Muscle of back (tissue), 11 donors: Measurements from ENCODE around the gene CAMSAP1. TPM values are rescaled to one million over a fixed set of nuclear protein-coding genes. Genes with fewer than 3 reads are reported as not detected.

Experiments
- DNase-seq, 3 donors: peaks; one replicate each; pipeline versions ENCODE4 v3.0.0 to v3.0.0-alpha.2; 2013
- polyA plus RNA-seq, 10 donors: library from polyadenylated mRNA; unstranded; fragments of 120-200 nt; gene quantifications; one replicate each; pipeline ENCODE4 v1.2.1, GENCODE V29; 2013; ENCODE audit not compliant: insufficient read length in 10 of 10

The CAMSAP1 gene
- polyA plus RNA-seq, 10 donors = 19.5 to 28.1 (median 24.0) TPM

DNA sequence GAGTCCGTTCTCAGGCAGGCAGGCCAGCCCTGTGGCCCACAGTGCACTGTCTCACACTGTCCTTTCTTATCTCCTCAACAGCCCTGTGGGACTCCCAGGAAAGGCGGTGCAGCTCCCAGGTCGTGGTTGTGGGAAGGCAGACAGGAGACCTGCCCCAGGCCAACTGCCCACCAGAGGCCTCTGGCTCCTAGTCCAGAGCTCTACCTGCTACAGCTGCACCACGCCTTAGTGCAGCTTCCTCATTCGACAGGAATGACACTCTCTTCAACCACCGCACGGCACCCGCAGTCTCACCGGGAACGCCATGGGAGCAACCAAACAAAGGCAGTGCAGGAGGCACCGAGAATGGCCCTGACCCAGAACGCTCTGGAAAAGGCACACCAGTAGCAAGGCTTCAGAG, 25.3 kb downstream of the CAMSAP1 start:
- DNase-seq = no peak

DNA sequence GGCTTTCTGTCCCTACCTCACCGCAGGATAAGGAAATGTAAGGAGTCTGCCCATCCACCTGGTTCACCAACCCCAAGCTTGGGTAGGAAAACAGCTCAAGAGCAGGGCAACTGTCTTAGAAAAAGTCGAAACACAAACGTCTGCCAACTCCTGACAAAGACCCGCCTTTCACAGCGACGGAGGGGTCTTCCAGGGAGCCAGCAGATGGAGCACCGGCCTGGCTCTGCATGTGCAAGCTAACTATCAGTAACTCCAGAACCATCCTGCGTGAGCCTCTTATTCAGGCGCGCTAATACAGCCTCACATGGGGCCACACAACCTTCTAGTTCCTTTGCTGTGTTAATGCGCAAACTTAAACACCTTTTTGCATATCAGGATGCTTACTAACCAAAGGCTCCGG, 26.9 kb downstream of the CAMSAP1 start:
- no peak for DNase-seq

DNA sequence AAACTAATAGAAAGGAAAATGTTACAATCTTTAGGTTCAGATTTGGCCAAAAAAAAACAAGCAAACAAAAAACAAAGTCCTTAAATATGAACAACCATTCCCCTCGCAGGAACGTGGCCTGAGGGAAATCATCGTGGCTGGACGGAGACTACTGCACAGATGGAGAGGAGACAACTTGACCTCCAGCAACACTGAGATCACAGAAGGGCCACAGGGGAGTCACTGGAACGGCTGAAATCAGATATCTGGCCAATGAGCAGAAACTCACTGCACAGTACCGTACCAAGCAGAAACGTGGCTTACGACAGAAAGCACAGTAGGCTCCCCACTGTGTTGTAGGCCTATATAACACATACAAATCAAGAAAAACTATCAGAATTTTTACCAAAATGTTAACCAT, 27.7 kb downstream of the CAMSAP1 start:
- DNase-seq = peak in 2 of 3 donors; percentile 32 to 61

DNA sequence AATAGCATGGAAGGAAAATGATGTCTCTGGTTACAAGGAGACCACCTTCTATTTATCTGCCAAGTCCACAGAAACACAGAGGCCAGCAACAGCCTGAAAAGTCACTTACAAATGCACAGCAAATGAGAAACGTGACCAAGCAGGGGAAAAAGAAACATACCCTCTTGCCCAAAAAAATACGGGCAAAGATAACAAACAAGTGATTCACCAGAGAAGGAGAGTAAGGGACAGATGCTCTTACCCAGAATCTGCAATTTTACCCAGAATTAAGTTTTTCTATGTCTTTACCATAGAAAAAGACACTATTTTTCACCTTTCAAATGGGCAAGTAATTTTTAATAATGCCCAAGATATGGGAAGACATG, 28.1 kb downstream of the CAMSAP1 start:
- no peak for DNase-seq

DNA sequence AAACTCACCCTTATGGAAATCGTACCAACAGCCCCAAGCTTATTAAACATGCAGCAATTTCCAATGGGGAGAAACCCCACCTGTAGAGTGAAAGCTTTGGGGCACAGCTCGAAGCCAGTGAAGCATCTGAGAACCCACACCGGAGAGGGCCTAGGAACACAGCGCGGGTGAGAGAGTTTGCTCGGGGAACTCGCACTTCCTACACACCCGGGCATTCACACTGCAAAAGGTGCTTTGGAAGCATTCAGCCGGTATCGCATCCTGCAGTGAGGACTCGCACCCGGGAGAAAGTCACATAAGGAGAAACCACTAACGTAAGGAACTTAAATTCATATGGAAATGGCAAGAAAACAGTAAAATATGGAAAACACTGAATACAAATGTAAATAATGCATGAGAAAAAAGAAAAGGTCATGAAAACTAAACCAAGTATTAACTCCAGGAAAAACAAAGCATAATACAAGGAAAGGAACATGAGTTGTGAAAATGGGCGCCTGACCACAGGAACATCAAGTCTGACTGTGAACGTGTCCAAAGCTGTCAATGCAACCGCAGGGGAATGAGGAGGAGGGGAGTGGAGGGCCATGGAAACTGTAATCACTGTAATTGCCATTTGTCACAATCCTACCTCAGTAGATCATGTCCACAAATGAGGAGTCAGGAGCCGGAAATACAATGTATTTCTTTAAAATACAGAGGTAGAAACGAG, 28.7 kb downstream of the CAMSAP1 start:
- no peak for DNase-seq

DNA sequence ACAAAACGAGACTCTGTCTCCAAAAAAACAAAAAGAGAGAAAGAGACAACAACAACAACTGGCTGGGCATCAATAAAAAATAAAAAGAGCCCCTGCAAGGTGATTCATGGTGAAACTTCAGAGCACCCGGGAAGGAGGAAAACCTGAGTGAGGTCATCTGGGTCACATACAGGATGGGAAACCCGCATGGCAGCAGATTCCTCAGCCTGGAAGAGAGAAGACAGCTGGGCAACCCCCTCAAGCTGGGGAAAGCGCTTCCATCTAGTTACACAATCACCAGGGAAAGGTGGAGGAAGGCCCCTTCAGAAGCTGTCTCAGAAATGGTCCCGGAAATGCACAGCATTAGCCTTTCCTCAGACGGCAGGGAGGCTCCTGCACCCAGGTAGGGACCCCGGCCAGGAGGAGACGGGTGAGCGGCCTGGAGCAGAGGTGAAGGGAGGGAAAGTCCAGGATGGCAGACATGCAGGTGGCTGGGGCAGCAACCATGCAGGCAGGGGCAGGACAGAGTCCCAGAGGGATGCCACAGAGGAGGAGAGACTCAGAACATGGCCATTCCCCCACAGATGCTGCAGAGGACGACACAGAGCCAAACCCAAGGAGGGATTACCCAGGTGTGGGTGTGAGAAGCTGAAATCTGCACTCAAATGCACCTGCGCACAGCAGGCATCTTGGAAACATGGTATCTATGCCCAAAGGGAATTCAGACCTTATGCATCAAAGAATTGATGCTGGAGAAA, 29.4 kb downstream of the CAMSAP1 start:
- DNase-seq = no peak

DNA sequence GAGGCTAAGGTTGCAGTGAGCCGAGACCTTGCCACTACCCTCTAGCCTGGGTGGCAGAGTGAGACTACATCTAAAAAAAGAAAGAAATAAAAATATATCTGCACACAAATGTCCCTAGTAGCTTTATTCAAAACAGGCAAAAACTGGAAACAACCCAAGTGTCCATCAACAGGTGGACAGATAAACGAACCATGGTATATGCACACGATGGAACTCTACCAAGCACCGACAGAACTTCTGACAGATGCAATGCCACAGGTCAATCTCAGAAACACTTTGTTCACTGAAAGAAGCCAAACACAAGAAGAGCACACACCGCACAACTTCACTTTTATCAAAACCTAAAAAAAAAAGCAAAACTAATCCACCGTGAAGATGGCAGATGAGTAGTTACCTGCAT, 30.4 kb downstream of the CAMSAP1 start:
- DNase-seq = no peak

DNA sequence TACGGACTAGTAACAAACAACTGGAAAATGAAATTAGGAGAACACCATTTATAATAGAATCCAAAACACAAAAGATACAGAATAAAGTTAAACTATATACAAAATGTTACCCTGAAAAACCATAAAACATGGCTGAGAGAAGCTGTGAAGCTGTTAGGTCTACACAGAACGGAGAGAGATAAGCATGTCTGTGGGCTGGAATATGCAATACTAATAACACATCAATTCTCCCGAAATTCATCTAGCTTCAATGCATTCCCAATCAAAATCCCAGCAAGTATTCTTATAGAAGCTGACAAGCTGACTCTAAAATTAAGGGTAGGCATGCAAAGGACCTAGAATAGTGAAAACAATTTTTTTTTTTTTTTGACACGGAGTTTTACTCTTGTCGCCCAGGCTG, 32.5 kb downstream of the CAMSAP1 start:
- DNase-seq = no peak

DNA sequence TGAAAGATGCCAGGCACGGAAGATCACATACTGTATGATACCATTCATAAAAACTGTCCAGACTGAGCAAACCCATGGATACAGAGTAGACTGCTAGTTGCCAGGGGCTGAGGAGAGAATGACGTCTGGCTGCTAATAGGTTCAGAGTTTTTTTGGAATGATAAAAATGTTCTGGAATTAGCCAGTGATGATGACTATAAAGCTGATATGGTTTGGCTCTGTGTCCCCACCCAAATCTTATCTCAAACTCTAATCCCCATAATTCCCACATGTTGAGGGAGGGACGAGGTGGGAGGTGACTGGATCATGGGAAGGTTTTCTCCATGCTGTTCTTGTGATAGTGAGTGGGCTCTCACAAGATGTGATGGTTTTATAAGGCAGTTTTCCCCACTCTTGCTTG, 37.4 kb downstream of the CAMSAP1 start:
- DNase-seq = no peak

DNA sequence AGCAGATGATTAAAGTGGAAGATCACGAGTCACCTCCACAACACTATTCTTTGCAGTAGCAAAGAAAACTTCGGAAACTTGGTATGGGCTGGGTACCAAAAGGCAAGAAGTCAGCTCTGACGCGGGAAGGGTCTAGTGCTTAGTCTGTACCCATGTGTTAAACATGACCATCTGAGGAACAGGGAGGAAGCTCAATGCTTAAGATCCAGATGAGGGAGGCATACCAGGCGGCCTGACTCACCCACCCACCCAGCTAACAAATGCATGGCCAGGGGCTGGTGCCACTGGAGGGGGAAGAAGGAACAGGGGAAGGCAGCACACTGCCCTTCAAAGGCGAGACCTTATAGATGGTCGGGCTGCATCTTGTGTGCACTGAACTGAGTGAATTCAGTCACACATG, 41.8 kb downstream of the CAMSAP1 start:
- no peak for DNase-seq

DNA sequence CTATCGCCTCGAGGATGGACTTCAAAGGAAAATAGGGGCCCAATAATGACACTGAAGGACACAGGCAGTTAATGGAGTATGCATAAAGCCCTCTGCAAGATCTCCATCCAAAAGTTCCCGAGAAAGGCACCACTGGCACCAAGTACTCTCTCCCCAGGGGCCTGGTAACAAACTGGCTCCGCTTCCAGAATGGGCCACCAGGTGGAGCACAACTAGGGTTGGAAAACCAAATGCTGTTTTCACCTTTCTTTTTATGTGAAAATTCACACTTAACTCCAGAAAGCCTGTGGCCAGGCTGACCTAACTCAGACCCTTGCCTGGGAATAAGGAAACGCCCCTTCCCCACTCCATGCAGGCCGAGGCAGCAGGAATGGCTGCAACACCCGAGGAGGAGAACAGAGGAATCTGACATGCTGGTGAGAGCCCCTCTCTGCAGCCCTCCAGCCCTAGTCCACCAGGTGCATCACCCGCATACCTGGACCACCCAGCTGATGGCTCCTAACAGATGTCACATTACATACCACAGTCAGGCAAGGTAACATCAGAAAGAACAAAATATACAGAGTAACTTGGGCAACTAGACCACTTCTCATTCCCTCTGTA, 42.8 kb downstream of the CAMSAP1 start:
- peak in 2 of 3 donors; percentile 41 to 57 for DNase-seq

DNA sequence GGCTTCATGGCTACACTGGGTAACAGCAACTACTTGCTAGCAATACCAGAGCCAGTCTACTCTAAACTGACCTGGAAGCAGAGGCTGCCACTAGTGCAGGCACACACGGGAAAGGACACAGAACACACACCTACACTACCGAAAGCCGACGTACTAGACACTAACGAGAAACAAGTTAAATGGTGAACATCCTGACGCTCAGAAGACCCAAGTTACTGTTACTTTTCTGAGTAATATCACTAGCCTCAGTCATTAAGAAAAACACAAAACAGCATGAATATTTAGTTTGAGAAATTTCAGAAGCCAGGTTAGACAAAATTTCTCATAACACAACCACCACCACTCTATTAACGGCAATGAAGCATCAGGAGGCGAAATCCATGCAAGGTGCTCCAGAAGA, 44.5 kb downstream of the CAMSAP1 start:
- DNase-seq = no peak

DNA sequence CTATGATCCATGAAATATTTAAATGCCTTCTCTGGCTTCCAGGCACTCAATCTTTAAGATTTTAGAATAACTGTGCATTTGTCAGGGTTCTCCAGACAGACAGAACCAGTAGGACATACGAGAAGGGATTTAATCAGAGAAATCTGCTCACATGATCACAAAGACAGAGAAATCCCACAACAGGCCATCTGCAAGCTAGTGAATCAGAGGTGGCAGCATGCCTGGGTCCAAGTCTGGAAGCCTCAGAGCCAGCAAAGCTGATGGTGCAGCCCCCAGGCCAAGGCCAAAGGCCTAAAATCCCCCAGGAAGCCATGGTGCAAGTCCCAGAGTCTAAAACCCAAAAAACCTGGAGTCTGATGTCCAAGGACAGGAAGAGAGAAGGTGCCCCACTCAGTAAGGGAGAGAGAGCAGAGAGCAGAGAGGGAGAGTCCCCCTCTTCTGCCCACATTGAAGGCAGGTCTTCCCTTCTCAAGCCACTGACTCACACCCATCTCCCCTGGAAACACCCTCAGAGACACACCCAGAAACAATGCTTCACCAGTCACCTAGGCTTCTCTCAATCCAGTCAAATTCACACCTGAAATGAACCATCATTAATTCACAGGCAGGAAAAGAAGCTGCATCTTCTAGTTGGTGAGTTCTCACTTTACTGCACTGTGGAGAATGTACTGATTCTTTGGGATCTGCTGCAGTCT, 48.7 kb downstream of the CAMSAP1 start:
- no peak for DNase-seq

DNA sequence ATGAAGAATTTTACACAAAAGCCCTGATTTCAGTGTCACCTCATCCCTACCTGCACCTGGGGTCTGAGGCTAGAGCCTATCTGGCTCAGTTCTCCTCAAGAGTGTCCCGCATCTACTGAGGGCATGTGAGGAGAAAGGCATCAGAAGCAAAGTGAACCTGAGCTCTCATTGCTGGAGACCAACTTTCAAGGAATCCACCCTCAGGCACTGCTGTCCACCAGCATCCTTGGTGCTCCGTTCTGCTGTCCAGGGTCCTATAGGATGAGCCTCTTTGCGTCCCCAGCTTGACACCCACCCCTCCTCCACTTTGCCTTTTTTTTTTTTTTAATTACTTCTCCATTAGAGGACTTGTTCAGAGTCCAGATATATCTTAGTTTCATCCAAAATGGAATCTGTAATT, 49.5 kb downstream of the CAMSAP1 start:
- DNase-seq = no peak

DNA sequence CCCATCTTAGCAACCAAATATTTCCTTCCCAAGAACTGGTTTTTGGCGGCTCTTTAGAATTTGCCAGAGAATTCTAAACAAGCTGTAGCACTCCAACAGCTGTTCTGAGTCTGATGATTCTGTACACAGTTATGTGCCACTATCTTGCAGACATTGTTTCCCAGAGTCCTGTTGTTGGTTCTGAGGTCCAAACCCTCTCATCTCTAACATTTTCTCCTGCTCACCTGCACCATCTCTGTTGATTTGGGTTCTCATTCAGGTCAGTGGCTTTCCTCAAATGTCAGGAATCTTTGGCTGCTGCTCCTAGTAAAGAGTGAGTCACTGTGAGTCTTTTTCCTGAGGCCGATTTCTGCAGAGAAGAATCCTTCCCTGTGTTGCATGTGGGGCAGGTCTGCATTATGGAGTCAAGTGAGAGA, 50.0 kb downstream of the CAMSAP1 start:
- no peak for DNase-seq

DNA sequence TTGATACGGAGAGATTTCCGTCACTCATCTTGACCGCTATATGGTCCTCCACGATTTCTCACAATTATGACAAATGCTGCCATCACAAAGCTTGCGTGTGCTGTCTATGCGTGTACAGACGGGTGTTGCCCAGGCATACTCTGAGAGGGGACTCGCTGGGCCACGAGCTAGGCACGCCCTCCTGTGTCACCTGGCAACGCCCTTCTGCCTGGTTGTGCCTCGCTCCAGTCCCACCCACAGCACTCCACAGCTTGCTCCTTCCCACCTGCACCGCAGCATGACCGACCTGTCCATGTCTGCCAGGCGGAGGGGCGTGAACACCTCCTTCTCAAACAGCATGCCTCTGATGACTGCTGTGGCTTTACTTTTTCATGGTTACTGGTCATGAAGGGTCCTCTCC, 55.6 kb downstream of the CAMSAP1 start:
- no peak for DNase-seq

DNA sequence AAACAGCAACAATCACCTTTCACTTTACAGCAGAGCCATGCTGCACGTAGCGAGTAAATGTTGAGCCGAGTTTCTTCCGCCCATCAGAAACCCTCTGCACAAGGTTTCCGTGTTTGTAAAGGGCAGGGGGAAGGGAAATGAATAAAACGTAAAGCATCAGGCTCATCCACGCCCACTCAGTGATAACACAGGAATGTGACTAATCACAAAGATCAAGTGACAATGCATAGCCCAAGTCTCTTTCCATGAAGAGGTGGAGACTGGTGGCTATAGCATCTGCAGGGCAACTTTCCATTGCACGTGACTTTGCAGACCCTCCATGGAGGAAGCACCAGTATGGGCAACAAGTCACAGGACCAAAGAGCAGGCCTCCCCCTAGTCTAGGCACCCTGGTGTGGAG, 56.6 kb downstream of the CAMSAP1 start:
- DNase-seq = no peak

DNA sequence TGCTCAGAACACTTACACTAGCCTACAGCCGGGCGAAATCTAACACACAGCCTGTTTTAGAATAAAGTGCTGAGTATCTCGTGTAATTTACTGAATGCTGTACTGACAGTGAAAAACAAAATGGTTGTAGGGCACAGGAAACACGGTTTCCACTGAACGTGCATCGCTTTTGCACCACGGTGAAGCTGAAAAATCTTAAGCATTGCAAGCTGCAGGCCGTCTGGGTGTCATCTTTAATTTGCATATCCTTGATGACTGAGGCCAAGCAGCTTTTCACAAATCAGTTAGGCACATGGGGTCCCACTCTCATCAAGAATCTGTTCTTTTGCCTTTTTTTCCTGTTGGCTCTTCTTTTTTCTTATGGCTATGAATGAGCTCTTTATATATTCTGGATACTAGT, 58.2 kb downstream of the CAMSAP1 start:
- DNase-seq = no peak

DNA sequence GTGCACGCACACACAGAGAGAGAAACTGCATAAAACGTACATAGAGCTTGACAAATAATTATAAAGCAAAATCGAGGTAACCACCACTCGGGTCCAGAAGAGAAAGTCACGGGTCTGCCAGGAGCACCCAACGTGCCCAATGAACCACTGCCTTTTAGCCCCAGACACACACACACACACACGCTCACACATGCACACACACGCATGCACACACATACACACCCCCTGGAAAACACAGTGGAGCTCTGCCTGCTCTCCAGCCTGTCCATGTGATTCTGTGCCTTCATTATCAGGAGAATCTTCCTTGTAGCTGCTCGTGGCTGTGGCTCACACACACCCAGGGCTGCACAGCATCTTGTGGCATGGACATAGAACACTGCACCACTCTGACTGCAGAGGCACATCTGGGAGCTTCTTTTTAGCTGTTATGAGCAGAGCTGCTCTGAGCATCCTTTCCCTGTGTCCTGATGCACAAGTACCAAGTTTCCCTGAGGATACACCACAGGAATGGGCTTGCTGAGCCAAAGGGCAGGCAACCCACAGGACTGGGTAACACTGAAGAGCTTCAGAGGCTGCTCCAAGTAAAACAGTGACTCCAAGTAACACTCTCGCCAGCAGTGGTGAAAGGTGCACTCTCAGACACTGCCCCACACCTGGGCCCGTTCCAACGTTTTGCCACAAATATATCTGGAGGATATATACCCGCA, 58.9 kb downstream of the CAMSAP1 start:
- DNase-seq = no peak

DNA sequence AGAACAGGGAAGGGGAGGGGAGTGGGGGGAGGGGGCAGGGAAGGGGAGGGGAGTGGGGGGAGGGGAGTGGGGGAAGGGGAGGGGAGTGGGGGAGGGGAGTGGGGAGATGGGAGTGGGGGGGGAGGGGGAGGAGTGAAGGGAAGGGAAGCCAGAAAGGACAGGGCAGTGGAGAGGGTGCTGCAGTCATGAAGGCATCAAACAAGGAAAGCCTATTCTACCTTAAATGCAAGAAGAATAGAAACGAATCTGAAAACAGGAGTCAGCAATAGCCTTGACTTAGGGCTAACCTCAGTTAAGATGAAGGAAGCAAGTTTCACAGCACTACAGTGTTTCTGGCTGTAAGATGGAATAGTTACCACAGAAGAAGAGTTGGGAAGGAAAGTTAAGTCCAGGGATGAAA, 59.5 kb downstream of the CAMSAP1 start:
- no peak for DNase-seq

DNA sequence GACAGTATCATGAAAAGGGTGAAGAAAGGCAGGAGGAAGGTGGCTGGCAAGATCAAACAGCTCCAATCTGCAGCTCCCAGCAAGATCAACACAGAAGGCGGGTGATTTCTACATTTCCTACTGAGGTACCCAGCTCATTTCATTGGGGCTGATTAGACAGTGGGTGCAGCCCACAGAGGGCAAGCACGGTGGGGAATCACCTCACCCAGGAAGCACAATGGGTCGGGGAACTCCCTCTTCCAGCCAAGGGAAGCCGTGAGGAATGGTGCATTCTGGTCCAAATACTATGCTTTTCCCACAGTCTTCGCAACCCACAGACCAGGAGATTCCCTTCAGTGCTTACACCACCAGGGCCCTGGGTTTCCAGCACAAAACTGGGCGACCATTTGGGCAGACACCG, 66.8 kb downstream of the CAMSAP1 start:
- no peak for DNase-seq

DNA sequence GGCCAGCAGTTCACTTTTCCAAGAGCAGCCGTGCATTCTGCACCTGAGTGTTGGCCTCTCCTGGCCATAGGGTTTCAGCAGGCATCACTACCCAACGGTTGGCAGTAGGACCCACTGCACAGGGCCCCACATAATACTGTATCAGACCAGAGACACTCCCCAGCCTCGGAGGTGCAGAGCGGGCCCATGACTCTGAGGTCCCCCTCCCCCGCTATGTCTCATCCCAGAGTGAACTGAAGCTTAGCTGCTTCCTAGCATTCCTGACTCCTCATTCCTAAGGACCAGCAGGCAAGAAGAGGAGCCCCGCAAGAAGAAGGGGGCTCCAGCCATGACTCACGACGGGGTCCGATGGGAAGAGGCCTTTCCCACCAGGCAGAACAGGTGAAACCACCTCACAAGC, 67.2 kb downstream of the CAMSAP1 start:
- no peak for DNase-seq
